ENCODE results near the gene SCUBE2.

Gene SCUBE2

GRCh38 chr11:9118277-9118676, 26.9 kb upstream of the SCUBE2 start (continued):
- TF ChIP-seq HIC1 (tag by site-specific recombination; IDR thresholded peaks at IDR 0.05): no peak
- TF ChIP-seq ZNF792 (tag by site-specific recombination; IDR thresholded peaks at IDR 0.05): no peak
- no peak for TF ChIP-seq ZNF121 (tag by site-specific recombination; IDR thresholded peaks at IDR 0.05)
- no peak for TF ChIP-seq ZFP41 (tag by site-specific recombination; IDR thresholded peaks at IDR 0.05; ENCODE audit: borderline replicate concordance)
- no peak for TF ChIP-seq ZNF580 (tag by site-specific recombination; IDR thresholded peaks at IDR 0.05)
- TF ChIP-seq HOXC10 (CRISPR knock-in tag; IDR thresholded peaks at IDR 0.05): no peak
- TF ChIP-seq ZNF837 (tag by site-specific recombination; IDR thresholded peaks at IDR 0.05): no peak

GRCh38 chr11:9112075-9112474, 20.7 kb upstream of the SCUBE2 start:
- Histone ChIP-seq H3K27ac (ENCODE audit: extremely low read depth, low read depth, low read length) (no peak overlapping the region), H3K4me3 (ENCODE audit: low read depth, low read length) (no peak overlapping the region), H3K4me1 (ENCODE audit: control insufficient read depth, insufficient read depth, low read length) (no peaks in the 10 kb centered on the region), H3K36me3 (ENCODE audit: control insufficient read depth in 2 of 2, insufficient read depth in 1 of 2, low read length in 2 of 2) (peaks cover 0 to 3% of the 10 kb centered on the region in 2 experiments; a peak in 1 of 3 replicates), H3K9me3 (ENCODE audit: control insufficient read depth, insufficient read depth, low read depth, low read length) (no peaks in the 10 kb centered on the region)
- POLR2A ChIA-PET: no interaction called here
- TF ChIP-seq SETDB1 (IDR thresholded peaks at IDR 0.05; ENCODE audit: insufficient read length, low read length): peak; percentile 38
- no peak for TF ChIP-seq ZNF549 (tag by site-specific recombination; IDR thresholded peaks at IDR 0.05)
- CTCF ChIA-PET: interaction anchor here (0.7 to 1.0 kb wide), 3 partner anchors 16 to 507 kb away, joined by 3 to 4 read pairs (median 3); no protein-coding TSS in a partner anchor

DNA sequence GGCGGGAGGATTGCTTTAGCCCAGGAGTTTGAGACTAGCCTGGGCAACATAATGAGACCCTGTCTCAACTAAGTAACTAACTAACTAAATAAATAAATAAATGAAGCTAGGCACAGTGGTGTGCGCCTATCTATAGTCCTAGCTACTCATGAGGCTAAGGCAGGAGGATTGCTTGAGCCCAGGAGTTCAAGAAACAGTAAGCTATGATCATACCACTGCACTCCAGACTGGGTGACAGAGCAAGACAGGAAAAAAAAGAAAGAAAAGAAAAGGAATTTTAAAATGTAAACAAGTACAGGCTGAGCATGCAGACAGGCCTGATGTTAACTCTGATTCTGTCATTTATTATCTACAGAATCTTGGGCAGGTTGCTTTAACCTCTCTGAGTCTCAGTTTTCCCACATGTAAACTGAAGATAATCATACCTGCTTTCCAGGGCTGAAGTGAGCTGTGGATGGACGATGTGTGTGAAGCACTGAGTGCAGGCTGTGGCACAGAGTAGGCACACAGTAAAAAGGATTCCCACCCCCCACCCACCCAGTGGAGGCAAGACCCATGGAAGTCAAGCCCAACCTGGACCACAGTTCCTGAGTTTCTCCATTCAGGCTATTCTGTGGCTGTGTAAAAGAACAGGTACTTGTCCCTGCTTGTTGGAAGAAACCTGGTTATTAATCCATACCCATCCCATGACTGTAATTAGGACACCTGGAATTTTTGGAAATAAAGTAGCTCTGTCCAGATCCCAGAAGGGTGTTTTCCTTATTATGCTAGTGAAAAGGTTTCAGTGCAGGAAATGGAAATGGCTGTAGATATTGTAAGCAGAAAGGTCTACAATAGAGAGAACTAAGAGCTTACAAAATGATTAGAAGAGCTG, 18.7 kb upstream of the SCUBE2 start:
- no peaks in the 10 kb centered on the region for H3K4me1 ChIP-seq (ENCODE audit: control insufficient read depth, insufficient read depth, low read length)
- ChIA-PET CTCF (interaction anchor here (0.6 to 1.2 kb wide), 4 partner anchors 27 to 1011 kb away, joined by 3 to 4 read pairs (median 4); no protein-coding TSS in a partner anchor), POLR2A (no interaction called here)
- no peaks in the 10 kb centered on the region for H3K36me3 ChIP-seq (ENCODE audit: control insufficient read depth in 2 of 2, insufficient read depth in 1 of 2, low read length in 2 of 2)
- no peak overlapping the region for H3K4me3 ChIP-seq (ENCODE audit: low read depth, low read length)
- no peak overlapping the region for H3K27ac ChIP-seq (ENCODE audit: extremely low read depth, low read depth, low read length)
- no peak for TF ChIP-seq ZBTB48 (tag by site-specific recombination; IDR thresholded peaks at IDR 0.05)
- no peak for TF ChIP-seq ZNF701 (tag by site-specific recombination; IDR thresholded peaks at IDR 0.05)
- TF ChIP-seq ZNF837 (tag by site-specific recombination; IDR thresholded peaks at IDR 0.05): no peak
- TF ChIP-seq ZNF10 (tag by site-specific recombination; IDR thresholded peaks at IDR 0.05): no peak
- TF ChIP-seq, protein P1, sequence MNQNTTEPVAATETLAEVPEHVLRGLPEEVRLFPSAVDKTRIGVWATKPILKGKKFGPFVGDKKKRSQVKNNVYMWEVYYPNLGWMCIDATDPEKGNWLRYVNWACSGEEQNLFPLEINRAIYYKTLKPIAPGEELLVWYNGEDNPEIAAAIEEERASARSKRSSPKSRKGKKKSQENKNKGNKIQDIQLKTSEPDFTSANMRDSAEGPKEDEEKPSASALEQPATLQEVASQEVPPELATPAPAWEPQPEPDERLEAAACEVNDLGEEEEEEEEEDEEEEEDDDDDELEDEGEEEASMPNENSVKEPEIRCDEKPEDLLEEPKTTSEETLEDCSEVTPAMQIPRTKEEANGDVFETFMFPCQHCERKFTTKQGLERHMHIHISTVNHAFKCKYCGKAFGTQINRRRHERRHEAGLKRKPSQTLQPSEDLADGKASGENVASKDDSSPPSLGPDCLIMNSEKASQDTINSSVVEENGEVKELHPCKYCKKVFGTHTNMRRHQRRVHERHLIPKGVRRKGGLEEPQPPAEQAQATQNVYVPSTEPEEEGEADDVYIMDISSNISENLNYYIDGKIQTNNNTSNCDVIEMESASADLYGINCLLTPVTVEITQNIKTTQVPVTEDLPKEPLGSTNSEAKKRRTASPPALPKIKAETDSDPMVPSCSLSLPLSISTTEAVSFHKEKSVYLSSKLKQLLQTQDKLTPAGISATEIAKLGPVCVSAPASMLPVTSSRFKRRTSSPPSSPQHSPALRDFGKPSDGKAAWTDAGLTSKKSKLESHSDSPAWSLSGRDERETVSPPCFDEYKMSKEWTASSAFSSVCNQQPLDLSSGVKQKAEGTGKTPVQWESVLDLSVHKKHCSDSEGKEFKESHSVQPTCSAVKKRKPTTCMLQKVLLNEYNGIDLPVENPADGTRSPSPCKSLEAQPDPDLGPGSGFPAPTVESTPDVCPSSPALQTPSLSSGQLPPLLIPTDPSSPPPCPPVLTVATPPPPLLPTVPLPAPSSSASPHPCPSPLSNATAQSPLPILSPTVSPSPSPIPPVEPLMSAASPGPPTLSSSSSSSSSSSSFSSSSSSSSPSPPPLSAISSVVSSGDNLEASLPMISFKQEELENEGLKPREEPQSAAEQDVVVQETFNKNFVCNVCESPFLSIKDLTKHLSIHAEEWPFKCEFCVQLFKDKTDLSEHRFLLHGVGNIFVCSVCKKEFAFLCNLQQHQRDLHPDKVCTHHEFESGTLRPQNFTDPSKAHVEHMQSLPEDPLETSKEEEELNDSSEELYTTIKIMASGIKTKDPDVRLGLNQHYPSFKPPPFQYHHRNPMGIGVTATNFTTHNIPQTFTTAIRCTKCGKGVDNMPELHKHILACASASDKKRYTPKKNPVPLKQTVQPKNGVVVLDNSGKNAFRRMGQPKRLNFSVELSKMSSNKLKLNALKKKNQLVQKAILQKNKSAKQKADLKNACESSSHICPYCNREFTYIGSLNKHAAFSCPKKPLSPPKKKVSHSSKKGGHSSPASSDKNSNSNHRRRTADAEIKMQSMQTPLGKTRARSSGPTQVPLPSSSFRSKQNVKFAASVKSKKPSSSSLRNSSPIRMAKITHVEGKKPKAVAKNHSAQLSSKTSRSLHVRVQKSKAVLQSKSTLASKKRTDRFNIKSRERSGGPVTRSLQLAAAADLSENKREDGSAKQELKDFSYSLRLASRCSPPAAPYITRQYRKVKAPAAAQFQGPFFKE (tag by site-specific recombination; IDR thresholded peaks at IDR 0.05; ENCODE audit: borderline replicate concordance): no peak
- no peak for TF ChIP-seq ZNF664 (tag by site-specific recombination; IDR thresholded peaks at IDR 0.05)
- no peak for TF ChIP-seq ZNF19 (tag by site-specific recombination; IDR thresholded peaks at IDR 0.05; ENCODE audit: low read depth)
- TF ChIP-seq, protein P2, sequence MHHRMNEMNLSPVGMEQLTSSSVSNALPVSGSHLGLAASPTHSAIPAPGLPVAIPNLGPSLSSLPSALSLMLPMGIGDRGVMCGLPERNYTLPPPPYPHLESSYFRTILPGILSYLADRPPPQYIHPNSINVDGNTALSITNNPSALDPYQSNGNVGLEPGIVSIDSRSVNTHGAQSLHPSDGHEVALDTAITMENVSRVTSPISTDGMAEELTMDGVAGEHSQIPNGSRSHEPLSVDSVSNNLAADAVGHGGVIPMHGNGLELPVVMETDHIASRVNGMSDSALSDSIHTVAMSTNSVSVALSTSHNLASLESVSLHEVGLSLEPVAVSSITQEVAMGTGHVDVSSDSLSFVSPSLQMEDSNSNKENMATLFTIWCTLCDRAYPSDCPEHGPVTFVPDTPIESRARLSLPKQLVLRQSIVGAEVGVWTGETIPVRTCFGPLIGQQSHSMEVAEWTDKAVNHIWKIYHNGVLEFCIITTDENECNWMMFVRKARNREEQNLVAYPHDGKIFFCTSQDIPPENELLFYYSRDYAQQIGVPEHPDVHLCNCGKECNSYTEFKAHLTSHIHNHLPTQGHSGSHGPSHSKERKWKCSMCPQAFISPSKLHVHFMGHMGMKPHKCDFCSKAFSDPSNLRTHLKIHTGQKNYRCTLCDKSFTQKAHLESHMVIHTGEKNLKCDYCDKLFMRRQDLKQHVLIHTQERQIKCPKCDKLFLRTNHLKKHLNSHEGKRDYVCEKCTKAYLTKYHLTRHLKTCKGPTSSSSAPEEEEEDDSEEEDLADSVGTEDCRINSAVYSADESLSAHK (tag by site-specific recombination; IDR thresholded peaks at IDR 0.05): no peak
- TF ChIP-seq ZNF768 (tag by site-specific recombination; IDR thresholded peaks at IDR 0.05): no peak
- TF ChIP-seq ZNF423 (tag by site-specific recombination; IDR thresholded peaks at IDR 0.05): no peak
- no peaks in the 10 kb centered on the region for H3K9me3 ChIP-seq (ENCODE audit: control insufficient read depth, insufficient read depth, low read depth, low read length)
